Measurements from ENCODE around the gene TTC12.

TTC12 gene

GRCh38 chr11:113324250-113324649 lies 9.9 kb downstream of the TTC12 start:
- no peak for DNase-seq (ENCODE audit: low read depth in 2 of 2)

GRCh38 chr11:113329725-113330124 lies 15.3 kb downstream of the TTC12 start:
- DNase-seq (ENCODE audit: low read depth in 2 of 2), result no peak

- DNase-seq (ENCODE audit: low read depth in 2 of 2), result no peak
Observed at GRCh38 chr11:113331441-113331840, 17.1 kb downstream of the TTC12 start.

- DNase-seq (ENCODE audit: low read depth in 2 of 2), result peak in 1 of 2 experiments; percentile 8
Observed at GRCh38 chr11:113332023-113332422, 17.6 kb downstream of the TTC12 start.

GRCh38 chr11:113332638-113333329 lies 18.4 kb downstream of the TTC12 start:
- no peak for DNase-seq (ENCODE audit: low read depth in 2 of 2)

- DNase-seq (ENCODE audit: low read depth in 2 of 2), result no peak
Observed at GRCh38 chr11:113334183-113334582, 19.8 kb downstream of the TTC12 start.

GRCh38 chr11:113338730-113339129 lies 24.3 kb downstream of the TTC12 start:
- DNase-seq (ENCODE audit: low read depth in 2 of 2), result no peak

- no peak for DNase-seq (ENCODE audit: low read depth in 2 of 2)
Observed at GRCh38 chr11:113339929-113340589, 25.7 kb downstream of the TTC12 start.

GRCh38 chr11:113341388-113342165 lies 27.2 kb downstream of the TTC12 start:
- no peak for DNase-seq (ENCODE audit: low read depth in 2 of 2)

GRCh38 chr11:113345978-113346377 lies 31.6 kb downstream of the TTC12 start:
- no peak for DNase-seq (ENCODE audit: low read depth in 2 of 2)

- no peak for DNase-seq (ENCODE audit: low read depth in 2 of 2)
Observed at GRCh38 chr11:113349528-113349927, 35.1 kb downstream of the TTC12 start.

GRCh38 chr11:113350336-113351067 lies 36.1 kb downstream of the TTC12 start:
- DNase-seq (ENCODE audit: low read depth in 2 of 2), result no peak

GRCh38 chr11:113351068-113351450 lies 36.7 kb downstream of the TTC12 start:
- no peak for DNase-seq (ENCODE audit: low read depth in 2 of 2)

- no peak for DNase-seq (ENCODE audit: low read depth in 2 of 2)
Observed at GRCh38 chr11:113351480-113351879, 37.1 kb downstream of the TTC12 start.

- no peak for DNase-seq (ENCODE audit: low read depth in 2 of 2)
Observed at GRCh38 chr11:113356203-113356602, 41.8 kb downstream of the TTC12 start.

GRCh38 chr11:113363406-113363805 lies 49.0 kb downstream of the TTC12 start:
- no peak for DNase-seq (ENCODE audit: low read depth in 2 of 2)

- no peak for DNase-seq (ENCODE audit: low read depth in 2 of 2)
Observed at GRCh38 chr11:113363996-113364641, 49.7 kb downstream of the TTC12 start.

GRCh38 chr11:113365895-113366294 lies 51.5 kb downstream of the TTC12 start:
- DNase-seq (ENCODE audit: low read depth in 2 of 2), result no peak

- no peak for DNase-seq (ENCODE audit: low read depth in 2 of 2)
Observed at GRCh38 chr11:113369411-113369810, 55.0 kb downstream of the TTC12 start.

GRCh38 chr11:113370634-113371033 lies 56.3 kb downstream of the TTC12 start:
- DNase-seq (ENCODE audit: low read depth in 2 of 2), result no peak

- DNase-seq (ENCODE audit: low read depth in 2 of 2), result no peak
Observed at GRCh38 chr11:113372309-113372708, 57.9 kb downstream of the TTC12 start.

GRCh38 chr11:113373306-113373705 lies 58.9 kb downstream of the TTC12 start:
- peak; percentile 2 to 3 for DNase-seq (ENCODE audit: low read depth in 2 of 2)
